Measurements from ENCODE around the gene SPACA4. TPM values are rescaled to one million over a fixed set of nuclear protein-coding genes. Genes with fewer than 3 reads are reported as not detected.
A peak's percentile ranks its signal among the peaks of the same experiment; 100 is the strongest.

Gene SPACA4
- total and polyA plus RNA-seq, 9 of the 15 experiments (the other 6 are each of a cell fraction or from before 2014, with no cell fraction given), result not detected

DNA sequence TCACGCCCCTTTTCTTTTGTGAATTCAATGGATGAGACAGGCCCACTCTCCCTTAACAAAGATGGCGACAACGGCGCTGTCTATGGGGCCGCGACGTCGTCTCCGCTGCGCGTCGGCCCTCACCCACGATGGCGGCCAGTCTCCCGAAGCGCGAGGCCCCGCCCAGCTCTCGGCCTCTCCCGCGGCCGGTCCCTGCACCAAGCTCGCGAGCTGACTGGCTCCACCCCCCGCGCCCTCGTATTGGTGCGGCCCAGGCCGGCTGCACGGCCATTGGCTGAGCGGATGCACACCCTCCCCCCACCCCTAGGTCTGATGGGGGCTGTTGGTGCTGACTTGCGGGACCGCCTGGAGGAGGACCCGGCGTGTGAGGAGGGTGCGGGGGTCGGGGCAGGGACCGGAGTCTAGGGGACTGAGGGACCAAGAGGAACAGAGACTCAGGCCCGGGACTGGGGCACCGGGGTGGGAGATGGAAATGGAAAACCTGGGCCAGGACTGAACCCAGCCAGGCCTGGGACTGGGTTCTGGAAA, 17.6 kb downstream of the SPACA4 start (continued):
- TF ChIP-seq, protein P1, sequence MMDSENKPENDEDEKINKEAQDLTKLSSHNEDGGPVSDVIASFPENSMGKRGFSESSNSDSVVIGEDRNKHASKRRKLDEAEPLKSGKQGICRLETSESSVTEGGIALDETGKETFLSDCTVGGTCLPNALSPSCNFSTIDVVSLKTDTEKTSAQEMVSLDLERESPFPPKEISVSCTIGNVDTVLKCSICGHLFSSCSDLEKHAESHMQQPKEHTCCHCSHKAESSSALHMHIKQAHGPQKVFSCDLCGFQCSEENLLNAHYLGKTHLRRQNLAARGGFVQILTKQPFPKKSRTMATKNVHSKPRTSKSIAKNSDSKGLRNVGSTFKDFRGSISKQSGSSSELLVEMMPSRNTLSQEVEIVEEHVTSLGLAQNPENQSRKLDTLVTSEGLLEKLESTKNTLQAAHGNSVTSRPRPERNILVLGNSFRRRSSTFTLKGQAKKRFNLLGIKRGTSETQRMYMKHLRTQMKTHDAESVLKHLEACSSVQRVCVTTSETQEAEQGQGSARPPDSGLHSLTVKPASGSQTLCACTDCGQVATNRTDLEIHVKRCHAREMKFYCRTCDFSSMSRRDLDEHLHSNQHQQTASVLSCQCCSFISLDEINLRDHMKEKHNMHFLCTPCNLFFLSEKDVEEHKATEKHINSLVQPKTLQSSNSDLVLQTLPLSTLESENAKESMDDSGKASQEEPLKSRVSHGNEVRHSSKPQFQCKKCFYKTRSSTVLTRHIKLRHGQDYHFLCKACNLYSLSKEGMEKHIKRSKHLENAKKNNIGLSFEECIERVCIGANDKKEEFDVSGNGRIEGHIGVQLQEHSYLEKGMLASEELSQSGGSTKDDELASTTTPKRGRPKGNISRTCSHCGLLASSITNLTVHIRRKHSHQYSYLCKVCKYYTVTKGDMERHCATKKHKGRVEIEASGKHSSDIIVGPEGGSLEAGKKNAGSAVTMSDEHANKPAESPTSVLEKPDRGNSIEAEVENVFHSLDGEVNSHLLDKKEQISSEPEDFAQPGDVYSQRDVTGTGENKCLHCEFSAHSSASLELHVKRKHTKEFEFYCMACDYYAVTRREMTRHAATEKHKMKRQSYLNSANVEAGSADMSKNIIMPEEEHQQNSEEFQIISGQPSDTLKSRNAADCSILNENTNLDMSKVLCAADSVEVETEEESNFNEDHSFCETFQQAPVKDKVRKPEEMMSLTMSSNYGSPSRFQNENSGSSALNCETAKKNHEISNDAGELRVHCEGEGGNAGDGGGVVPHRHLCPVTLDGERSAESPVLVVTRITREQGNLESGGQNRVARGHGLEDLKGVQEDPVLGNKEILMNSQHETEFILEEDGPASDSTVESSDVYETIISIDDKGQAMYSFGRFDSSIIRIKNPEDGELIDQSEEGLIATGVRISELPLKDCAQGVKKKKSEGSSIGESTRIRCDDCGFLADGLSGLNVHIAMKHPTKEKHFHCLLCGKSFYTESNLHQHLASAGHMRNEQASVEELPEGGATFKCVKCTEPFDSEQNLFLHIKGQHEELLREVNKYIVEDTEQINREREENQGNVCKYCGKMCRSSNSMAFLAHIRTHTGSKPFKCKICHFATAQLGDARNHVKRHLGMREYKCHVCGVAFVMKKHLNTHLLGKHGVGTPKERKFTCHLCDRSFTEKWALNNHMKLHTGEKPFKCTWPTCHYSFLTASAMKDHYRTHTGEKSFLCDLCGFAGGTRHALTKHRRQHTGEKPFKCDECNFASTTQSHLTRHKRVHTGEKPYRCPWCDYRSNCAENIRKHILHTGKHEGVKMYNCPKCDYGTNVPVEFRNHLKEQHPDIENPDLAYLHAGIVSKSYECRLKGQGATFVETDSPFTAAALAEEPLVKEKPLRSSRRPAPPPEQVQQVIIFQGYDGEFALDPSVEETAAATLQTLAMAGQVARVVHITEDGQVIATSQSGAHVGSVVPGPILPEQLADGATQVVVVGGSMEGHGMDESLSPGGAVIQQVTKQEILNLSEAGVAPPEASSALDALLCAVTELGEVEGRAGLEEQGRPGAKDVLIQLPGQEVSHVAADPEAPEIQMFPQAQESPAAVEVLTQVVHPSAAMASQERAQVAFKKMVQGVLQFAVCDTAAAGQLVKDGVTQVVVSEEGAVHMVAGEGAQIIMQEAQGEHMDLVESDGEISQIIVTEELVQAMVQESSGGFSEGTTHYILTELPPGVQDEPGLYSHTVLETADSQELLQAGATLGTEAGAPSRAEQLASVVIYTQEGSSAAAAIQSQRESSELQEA (IDR thresholded peaks at IDR 0.05; ENCODE audit: low read depth), result no peak
- peak; percentile 57; the same call in 1 of the 2 replicates for TF ChIP-seq TCF7 (IDR thresholded peaks at IDR 0.05; ENCODE audit: borderline replicate concordance)
- no peak for TF ChIP-seq U2AF2 (optimal IDR thresholded peaks at IDR 0.05; ENCODE audit: low read depth, low read length)
- peak; percentile 51 to 80; a peak in 3 of 4 replicates for TF ChIP-seq MAZ (CRISPR knock-in tag; conservative IDR thresholded peaks at IDR 0.05 in 1 of 2, IDR thresholded peaks at IDR 0.05 in 1 of 2)
- no peak for TF ChIP-seq PTRF (tag; IDR thresholded peaks at IDR 0.05)
- TF ChIP-seq, protein P2, sequence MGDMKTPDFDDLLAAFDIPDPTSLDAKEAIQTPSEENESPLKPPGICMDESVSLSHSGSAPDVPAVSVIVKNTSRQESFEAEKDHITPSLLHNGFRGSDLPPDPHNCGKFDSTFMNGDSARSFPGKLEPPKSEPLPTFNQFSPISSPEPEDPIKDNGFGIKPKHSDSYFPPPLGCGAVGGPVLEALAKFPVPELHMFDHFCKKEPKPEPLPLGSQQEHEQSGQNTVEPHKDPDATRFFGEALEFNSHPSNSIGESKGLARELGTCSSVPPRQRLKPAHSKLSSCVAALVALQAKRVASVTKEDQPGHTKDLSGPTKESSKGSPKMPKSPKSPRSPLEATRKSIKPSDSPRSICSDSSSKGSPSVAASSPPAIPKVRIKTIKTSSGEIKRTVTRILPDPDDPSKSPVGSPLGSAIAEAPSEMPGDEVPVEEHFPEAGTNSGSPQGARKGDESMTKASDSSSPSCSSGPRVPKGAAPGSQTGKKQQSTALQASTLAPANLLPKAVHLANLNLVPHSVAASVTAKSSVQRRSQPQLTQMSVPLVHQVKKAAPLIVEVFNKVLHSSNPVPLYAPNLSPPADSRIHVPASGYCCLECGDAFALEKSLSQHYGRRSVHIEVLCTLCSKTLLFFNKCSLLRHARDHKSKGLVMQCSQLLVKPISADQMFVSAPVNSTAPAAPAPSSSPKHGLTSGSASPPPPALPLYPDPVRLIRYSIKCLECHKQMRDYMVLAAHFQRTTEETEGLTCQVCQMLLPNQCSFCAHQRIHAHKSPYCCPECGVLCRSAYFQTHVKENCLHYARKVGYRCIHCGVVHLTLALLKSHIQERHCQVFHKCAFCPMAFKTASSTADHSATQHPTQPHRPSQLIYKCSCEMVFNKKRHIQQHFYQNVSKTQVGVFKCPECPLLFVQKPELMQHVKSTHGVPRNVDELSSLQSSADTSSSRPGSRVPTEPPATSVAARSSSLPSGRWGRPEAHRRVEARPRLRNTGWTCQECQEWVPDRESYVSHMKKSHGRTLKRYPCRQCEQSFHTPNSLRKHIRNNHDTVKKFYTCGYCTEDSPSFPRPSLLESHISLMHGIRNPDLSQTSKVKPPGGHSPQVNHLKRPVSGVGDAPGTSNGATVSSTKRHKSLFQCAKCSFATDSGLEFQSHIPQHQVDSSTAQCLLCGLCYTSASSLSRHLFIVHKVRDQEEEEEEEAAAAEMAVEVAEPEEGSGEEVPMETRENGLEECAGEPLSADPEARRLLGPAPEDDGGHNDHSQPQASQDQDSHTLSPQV (IDR thresholded peaks at IDR 0.05), result no peak
- TF ChIP-seq, protein P3, sequence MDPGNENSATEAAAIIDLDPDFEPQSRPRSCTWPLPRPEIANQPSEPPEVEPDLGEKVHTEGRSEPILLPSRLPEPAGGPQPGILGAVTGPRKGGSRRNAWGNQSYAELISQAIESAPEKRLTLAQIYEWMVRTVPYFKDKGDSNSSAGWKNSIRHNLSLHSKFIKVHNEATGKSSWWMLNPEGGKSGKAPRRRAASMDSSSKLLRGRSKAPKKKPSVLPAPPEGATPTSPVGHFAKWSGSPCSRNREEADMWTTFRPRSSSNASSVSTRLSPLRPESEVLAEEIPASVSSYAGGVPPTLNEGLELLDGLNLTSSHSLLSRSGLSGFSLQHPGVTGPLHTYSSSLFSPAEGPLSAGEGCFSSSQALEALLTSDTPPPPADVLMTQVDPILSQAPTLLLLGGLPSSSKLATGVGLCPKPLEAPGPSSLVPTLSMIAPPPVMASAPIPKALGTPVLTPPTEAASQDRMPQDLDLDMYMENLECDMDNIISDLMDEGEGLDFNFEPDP (CRISPR knock-in tag; IDR thresholded peaks at IDR 0.05), result no peak
- no peak for TF ChIP-seq KDM2B (CRISPR knock-in tag; IDR thresholded peaks at IDR 0.05)
- peak; percentile 96 for TF ChIP-seq CREM (IDR thresholded peaks at IDR 0.05; ENCODE audit: low read depth)
- no peak for TF ChIP-seq ZNF696 (CRISPR knock-in tag; conservative IDR thresholded peaks at IDR 0.05)
- TF ChIP-seq POU5F1 (IDR thresholded peaks at IDR 0.05; ENCODE audit: borderline replicate concordance, low read depth, low read length, partially characterized antibody), result peak; percentile 44
- TF ChIP-seq PHB2 (IDR thresholded peaks at IDR 0.05; ENCODE audit: low read depth), result no peak
- TF ChIP-seq ZEB2 (IDR thresholded peaks at IDR 0.05), result no peak
- peak; percentile 90 for TF ChIP-seq HCFC1 (IDR thresholded peaks at IDR 0.05; ENCODE audit: low read depth, low read length)
- TF ChIP-seq EGR1 (conservative IDR thresholded peaks at IDR 0.05), result no peak
- no peak for TF ChIP-seq EHMT2 (IDR thresholded peaks at IDR 0.05)
